HG02885 (cell line): Measurements from ENCODE around the gene C1GALT1.
"Not testable (repeated sequence)": the region's sequence is repeated elsewhere in the genome, so short reads cannot be mapped to it uniquely, and the experiment has no call there.

Experiments used
- ATAC-seq: cut with Tn5 transposase; IDR thresholded peaks from one replicate; pipeline ENCODE4 v1.9.1; 2021; ENCODE audit warnings: mild to moderate bottlenecking; ENCODE audit not compliant: unreplicated experiment, poor library complexity

C1GALT1 gene

GRCh38 chr7:7199592-7199991 lies 17.2 kb downstream of the C1GALT1 start:
- not testable (repeated sequence) for ATAC-seq

GRCh38 chr7:7200255-7200654 lies 17.9 kb downstream of the C1GALT1 start:
- not testable (repeated sequence) for ATAC-seq

GRCh38 chr7:7201578-7202374 lies 19.4 kb downstream of the C1GALT1 start:
- ATAC-seq: peak; percentile 99

GRCh38 chr7:7202375-7202720 lies 20.0 kb downstream of the C1GALT1 start:
- ATAC-seq: no peak

- no peak for ATAC-seq
Observed at GRCh38 chr7:7203813-7204575, 21.6 kb downstream of the C1GALT1 start.

- ATAC-seq: no peak
Observed at GRCh38 chr7:7207876-7208275, 25.5 kb downstream of the C1GALT1 start.

- ATAC-seq: no peak
Observed at GRCh38 chr7:7208520-7208919, 26.2 kb downstream of the C1GALT1 start.

- no peak for ATAC-seq
Observed at GRCh38 chr7:7209412-7210050, 27.2 kb downstream of the C1GALT1 start.

- no peak for ATAC-seq
Observed at GRCh38 chr7:7210475-7211237, 28.3 kb downstream of the C1GALT1 start.

GRCh38 chr7:7212612-7213011 lies 30.3 kb downstream of the C1GALT1 start:
- ATAC-seq: no peak

- no peak for ATAC-seq
Observed at GRCh38 chr7:7214398-7215347, 32.3 kb downstream of the C1GALT1 start.

- ATAC-seq: no peak
Observed at GRCh38 chr7:7216279-7216678, 33.9 kb downstream of the C1GALT1 start.

GRCh38 chr7:7219216-7219615 lies 36.9 kb downstream of the C1GALT1 start:
- no peak for ATAC-seq

GRCh38 chr7:7220821-7221220 lies 38.5 kb downstream of the C1GALT1 start:
- ATAC-seq: no peak

- no peak for ATAC-seq
Observed at GRCh38 chr7:7221599-7222038, 39.3 kb downstream of the C1GALT1 start.

- no peak for ATAC-seq
Observed at GRCh38 chr7:7223250-7223649, 40.9 kb downstream of the C1GALT1 start.

- no peak for ATAC-seq
Observed at GRCh38 chr7:7226407-7226806, 44.1 kb downstream of the C1GALT1 start.

- ATAC-seq: no peak
Observed at GRCh38 chr7:7228472-7228871, 46.1 kb downstream of the C1GALT1 start.

GRCh38 chr7:7228967-7229366 lies 46.6 kb downstream of the C1GALT1 start:
- no peak for ATAC-seq
